GM12892 (cell line): ENCODE results near the gene ZAR1.

Experiments used
- POLR2A ChIP-seq: IDR thresholded peaks from 2 replicates; pipeline ENCODE4 v1.6.1; 2011; ENCODE audit warnings: low read depth, low read length, control low read depth
- POLR2AphosphoS5 ChIP-seq: IDR thresholded peaks from 2 replicates; pipeline ENCODE4 v1.6.1; 2011; ENCODE audit warnings: low read depth, low read length, control low read depth
- TAF1 ChIP-seq: IDR thresholded peaks from 2 replicates; pipeline ENCODE4 v1.6.1; 2011; ENCODE audit warnings: low read depth, mild to moderate bottlenecking, control low read depth, low read length, borderline replicate concordance

GRCh38 chr4:48483777-48484493, 6.1 kb upstream of the ZAR1 start:
- no peak for TF ChIP-seq POLR2A
- TF ChIP-seq POLR2AphosphoS5 = no peak
- no peak for TF ChIP-seq TAF1
